Measurements from ENCODE around the gene SEC61G. TPM values are rescaled to one million over a fixed set of nuclear protein-coding genes. Genes with fewer than 3 reads are reported as not detected.

The SEC61G gene
- total RNA-seq, 6 experiments from 2014 or later = 44.0 to 171 (median 77.5) TPM

DNA sequence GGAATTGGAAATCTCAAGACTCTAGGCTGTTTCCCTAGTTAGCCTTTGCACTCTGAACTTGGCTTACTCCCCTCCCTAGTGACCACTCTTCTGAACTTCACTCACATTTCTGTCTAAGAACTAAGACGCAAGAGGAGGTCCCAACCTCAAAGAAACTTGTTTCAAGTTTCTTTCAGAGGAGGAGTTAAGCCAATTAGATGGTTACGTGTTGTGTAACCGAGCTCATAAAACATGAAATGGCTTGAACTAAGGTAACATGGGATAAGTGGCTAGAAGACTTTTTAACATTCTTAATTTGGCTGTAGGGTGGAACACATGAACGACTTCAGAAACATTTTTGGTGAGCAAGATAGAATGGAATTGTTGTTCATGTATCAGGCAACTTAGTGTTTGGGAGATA is 39.5 kb upstream of the SEC61G start:
- no peak overlapping the region for H3K4me3 ChIP-seq
- DNase-seq = no peak
- H3K4me1 ChIP-seq = no peaks in the 10 kb centered on the region
- no peaks in the 10 kb centered on the region for H3K36me3 ChIP-seq
- intact Hi-C loops (cut with DNase I) = no loop called here
- no peaks in the 10 kb centered on the region for H3K27me3 ChIP-seq
- no peaks in the 10 kb centered on the region for H3K9me3 ChIP-seq
- no peak for ATAC-seq
- TF ChIP-seq, protein P1, sequence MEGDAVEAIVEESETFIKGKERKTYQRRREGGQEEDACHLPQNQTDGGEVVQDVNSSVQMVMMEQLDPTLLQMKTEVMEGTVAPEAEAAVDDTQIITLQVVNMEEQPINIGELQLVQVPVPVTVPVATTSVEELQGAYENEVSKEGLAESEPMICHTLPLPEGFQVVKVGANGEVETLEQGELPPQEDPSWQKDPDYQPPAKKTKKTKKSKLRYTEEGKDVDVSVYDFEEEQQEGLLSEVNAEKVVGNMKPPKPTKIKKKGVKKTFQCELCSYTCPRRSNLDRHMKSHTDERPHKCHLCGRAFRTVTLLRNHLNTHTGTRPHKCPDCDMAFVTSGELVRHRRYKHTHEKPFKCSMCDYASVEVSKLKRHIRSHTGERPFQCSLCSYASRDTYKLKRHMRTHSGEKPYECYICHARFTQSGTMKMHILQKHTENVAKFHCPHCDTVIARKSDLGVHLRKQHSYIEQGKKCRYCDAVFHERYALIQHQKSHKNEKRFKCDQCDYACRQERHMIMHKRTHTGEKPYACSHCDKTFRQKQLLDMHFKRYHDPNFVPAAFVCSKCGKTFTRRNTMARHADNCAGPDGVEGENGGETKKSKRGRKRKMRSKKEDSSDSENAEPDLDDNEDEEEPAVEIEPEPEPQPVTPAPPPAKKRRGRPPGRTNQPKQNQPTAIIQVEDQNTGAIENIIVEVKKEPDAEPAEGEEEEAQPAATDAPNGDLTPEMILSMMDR (IDR thresholded peaks at IDR 0.05) = no peak
- no peak for TF ChIP-seq POLR2A (IDR thresholded peaks at IDR 0.05)
- WGBS (ENCODE audit: insufficient coverage, low coverage, low lambda C conversion rate, missing lambda C conversion rate) = 67% methylated on average over 4 of the region's 4 CpGs
- no peak overlapping the region for H3K27ac ChIP-seq

DNA sequence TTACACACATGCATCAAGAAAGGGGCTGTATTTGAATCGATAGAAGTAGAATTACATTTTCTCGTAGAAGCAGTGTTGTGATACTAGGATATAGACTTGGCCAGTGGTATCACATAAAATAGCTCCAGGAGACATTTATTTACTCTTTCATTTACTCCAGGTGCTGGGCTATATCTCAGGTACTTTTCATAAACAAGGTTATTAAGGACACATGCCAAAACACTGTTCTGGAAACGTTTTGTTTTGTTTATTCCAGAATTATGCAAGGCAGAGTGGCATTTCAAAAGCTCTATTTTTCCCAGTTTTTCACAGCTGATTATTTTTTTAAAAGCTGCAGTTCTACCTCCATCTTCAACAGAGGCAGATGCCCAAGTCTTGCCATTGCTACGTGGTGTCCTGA is 37.8 kb upstream of the SEC61G start:
- H3K27ac ChIP-seq = no peak overlapping the region
- intact Hi-C loops (cut with DNase I) = no loop called here
- no peaks in the 10 kb centered on the region for H3K27me3 ChIP-seq
- H3K4me3 ChIP-seq = no peak overlapping the region
- 64% methylated on average over 4 of the region's 4 CpGs for WGBS (ENCODE audit: insufficient coverage, low coverage, low lambda C conversion rate, missing lambda C conversion rate)
- H3K9me3 ChIP-seq = no peaks in the 10 kb centered on the region
- no peaks in the 10 kb centered on the region for H3K4me1 ChIP-seq
- no peak for TF ChIP-seq POLR2A (IDR thresholded peaks at IDR 0.05)
- TF ChIP-seq, protein P1 (IDR thresholded peaks at IDR 0.05) = no peak
- ATAC-seq = no peak
- no peaks in the 10 kb centered on the region for H3K36me3 ChIP-seq
- no peak for DNase-seq

DNA sequence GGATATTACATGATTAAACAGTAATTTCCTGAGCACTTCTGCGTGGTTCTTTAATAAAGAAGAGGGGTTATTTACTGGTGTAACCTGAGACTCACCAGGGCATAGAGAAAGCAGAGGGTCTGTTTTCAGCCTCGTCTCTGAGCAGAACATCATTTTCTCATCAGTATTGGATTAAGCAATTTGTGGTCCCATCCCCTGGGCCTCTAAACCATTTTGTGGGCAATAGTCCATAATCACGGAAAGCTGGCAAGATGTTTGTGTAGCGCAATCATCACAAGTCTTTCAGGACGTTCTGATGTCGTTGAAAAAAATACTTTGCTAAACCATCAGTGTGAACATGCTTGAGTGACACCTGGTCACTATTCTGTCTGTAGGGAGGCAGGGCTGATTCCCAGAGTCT is 37.1 kb upstream of the SEC61G start:
- Histone ChIP-seq H3K36me3 (no peaks in the 10 kb centered on the region), H3K4me3 (no peak overlapping the region), H3K27ac (no peak overlapping the region), H3K4me1 (no peaks in the 10 kb centered on the region), H3K27me3 (no peaks in the 10 kb centered on the region), H3K9me3 (no peaks in the 10 kb centered on the region)
- intact Hi-C loops (cut with DNase I) = no loop called here
- no peak for TF ChIP-seq POLR2A (IDR thresholded peaks at IDR 0.05)
- TF ChIP-seq, protein P1 (IDR thresholded peaks at IDR 0.05) = no peak
- ATAC-seq (no peak), DNase-seq (no peak)
- 61% methylated on average over 2 of the region's 6 CpGs for WGBS (ENCODE audit: insufficient coverage, low coverage, low lambda C conversion rate, missing lambda C conversion rate)

DNA sequence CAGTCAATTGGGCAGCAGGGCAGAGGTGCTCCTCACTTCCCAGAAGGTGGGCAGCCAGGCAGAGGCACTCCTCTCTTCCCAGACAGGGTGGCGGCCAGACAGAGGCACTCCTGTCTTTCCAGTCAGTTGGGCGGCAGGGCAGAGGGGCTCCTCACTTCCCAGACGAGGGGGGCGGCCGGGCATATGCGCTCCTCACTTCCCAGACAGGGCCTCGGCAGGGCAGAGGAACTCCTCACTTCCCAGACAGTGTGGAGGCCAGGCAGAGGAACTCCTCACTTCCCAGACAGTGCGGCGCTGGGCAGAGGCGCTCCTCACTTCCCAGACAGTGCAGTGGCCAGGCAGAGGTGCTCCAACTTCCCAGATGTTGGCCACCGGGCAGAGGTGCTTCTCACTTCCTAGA is 33.4 kb upstream of the SEC61G start:
- no peak overlapping the region for H3K27ac ChIP-seq
- no peaks in the 10 kb centered on the region for H3K4me1 ChIP-seq
- H3K9me3 ChIP-seq = no peaks in the 10 kb centered on the region
- WGBS (ENCODE audit: insufficient coverage, low coverage, low lambda C conversion rate, missing lambda C conversion rate) = 83% methylated on average over 2 of the region's 11 CpGs
- intact Hi-C loops (cut with DNase I) = no loop called here
- TF ChIP-seq POLR2A (IDR thresholded peaks at IDR 0.05) = no peak
- TF ChIP-seq, protein P1 (IDR thresholded peaks at IDR 0.05) = no peak
- no peak for DNase-seq
- ATAC-seq = no peak
- no peaks in the 10 kb centered on the region for H3K27me3 ChIP-seq
- no peak overlapping the region for H3K4me3 ChIP-seq
- no peaks in the 10 kb centered on the region for H3K36me3 ChIP-seq

DNA sequence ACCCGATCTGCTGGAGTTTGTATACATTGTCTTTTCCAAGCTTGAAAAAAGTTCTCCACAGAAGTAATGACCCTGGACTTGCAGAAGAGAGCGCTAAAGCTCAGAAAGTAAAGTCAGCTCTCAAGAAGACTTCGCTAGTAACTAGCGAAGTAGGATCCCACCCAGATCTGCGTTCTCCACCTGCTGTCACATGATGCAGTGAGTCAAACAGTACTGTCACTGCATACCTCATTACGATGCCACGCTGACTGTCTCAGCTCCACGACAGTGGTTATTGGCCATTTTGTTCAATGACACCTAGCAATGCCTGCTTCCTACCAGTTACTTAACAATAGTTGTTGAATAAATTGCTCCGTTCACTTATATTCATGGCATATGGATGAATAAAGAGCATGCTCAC is 29.7 kb upstream of the SEC61G start:
- TF ChIP-seq, protein P1 (IDR thresholded peaks at IDR 0.05) = peak; percentile 59 to 67 (median 62)
- no peak for TF ChIP-seq POLR2A (IDR thresholded peaks at IDR 0.05)
- WGBS (ENCODE audit: insufficient coverage, low coverage, low lambda C conversion rate, missing lambda C conversion rate) = 10% methylated on average over 7 of the region's 9 CpGs
- intact Hi-C loops (cut with DNase I) = loop anchor here in 1 of 2 donors (5.0 to 10.0 kb wide), 2 partner anchors 46 to 464 kb away; no protein-coding TSS in a partner anchor
- Histone ChIP-seq H3K27me3 (no peaks in the 10 kb centered on the region), H3K27ac (no peak overlapping the region), H3K9me3 (no peaks in the 10 kb centered on the region), H3K4me3 (no peak overlapping the region), H3K4me1 (no peaks in the 10 kb centered on the region), H3K36me3 (no peaks in the 10 kb centered on the region)
- DNase-seq (peak in 1 of 3 donors; percentile 29), ATAC-seq (peak; percentile 87 to 98 (median 88))
